ENCODE results near the gene GRK4. TPM values are rescaled to one million over a fixed set of nuclear protein-coding genes. Genes with fewer than 3 reads are reported as not detected.

Gene GRK4
- total RNA-seq, 1 donor from 2014 or later = 5.9 TPM

DNA sequence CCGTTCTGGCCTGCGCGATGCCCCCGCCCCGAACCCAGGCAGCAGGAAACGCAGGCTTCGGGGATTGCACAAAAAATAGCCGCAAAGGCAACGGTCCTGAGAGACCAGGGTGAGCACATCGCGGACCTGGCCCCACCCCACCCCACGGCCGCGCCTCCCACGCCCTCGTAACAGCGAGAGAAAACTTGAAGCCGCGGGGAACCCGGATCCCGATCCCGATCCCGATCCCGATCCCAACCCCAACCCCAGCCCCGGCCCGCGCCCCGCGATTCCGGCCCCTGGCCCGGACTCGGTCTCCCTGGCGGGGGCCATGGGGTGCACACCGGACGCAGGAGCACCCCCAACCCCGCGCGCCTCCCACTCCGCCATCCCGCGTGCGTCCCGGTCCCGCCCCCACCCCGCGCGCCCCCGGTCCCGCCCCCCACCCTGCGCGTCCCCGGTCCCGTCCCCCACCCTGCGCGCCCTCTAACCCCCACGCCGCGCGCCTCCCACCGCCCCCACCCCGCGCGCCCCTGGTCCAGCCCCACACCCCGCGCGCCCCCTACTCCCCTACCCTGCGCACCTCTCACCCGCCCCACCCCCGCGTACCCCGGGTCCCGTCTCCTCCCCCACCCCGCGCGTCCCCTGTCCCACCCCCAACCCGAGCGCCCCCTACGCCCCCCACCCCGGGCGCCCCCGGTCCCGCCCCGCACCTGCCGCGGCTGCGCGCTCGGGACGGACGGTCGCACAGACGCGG lies 29.1 kb upstream of the GRK4 start:
- no peak overlapping the region for H3K27ac Mint-ChIP-seq (ENCODE audit: unreplicated experiment)
- H3K36me3 Mint-ChIP-seq (ENCODE audit: low read depth, unreplicated experiment) = peaks cover 18% of the 10 kb centered on the region
- peak overlapping the region; percentile 79 for H3K4me3 Mint-ChIP-seq (ENCODE audit: unreplicated experiment)
- TF ChIP-seq, protein P1, sequence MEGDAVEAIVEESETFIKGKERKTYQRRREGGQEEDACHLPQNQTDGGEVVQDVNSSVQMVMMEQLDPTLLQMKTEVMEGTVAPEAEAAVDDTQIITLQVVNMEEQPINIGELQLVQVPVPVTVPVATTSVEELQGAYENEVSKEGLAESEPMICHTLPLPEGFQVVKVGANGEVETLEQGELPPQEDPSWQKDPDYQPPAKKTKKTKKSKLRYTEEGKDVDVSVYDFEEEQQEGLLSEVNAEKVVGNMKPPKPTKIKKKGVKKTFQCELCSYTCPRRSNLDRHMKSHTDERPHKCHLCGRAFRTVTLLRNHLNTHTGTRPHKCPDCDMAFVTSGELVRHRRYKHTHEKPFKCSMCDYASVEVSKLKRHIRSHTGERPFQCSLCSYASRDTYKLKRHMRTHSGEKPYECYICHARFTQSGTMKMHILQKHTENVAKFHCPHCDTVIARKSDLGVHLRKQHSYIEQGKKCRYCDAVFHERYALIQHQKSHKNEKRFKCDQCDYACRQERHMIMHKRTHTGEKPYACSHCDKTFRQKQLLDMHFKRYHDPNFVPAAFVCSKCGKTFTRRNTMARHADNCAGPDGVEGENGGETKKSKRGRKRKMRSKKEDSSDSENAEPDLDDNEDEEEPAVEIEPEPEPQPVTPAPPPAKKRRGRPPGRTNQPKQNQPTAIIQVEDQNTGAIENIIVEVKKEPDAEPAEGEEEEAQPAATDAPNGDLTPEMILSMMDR (IDR thresholded peaks at IDR 0.05; ENCODE audit: unreplicated experiment) = no peak
- DNase-seq (ENCODE audit: low spot score) = peak; percentile 48
- peaks cover 15% of the 10 kb centered on the region for H3K4me1 Mint-ChIP-seq (ENCODE audit: unreplicated experiment)
- H3K27me3 Mint-ChIP-seq (ENCODE audit: unreplicated experiment) = peaks cover 17% of the 10 kb centered on the region
- no peaks in the 10 kb centered on the region for H3K9me3 Mint-ChIP-seq (ENCODE audit: unreplicated experiment)

DNA sequence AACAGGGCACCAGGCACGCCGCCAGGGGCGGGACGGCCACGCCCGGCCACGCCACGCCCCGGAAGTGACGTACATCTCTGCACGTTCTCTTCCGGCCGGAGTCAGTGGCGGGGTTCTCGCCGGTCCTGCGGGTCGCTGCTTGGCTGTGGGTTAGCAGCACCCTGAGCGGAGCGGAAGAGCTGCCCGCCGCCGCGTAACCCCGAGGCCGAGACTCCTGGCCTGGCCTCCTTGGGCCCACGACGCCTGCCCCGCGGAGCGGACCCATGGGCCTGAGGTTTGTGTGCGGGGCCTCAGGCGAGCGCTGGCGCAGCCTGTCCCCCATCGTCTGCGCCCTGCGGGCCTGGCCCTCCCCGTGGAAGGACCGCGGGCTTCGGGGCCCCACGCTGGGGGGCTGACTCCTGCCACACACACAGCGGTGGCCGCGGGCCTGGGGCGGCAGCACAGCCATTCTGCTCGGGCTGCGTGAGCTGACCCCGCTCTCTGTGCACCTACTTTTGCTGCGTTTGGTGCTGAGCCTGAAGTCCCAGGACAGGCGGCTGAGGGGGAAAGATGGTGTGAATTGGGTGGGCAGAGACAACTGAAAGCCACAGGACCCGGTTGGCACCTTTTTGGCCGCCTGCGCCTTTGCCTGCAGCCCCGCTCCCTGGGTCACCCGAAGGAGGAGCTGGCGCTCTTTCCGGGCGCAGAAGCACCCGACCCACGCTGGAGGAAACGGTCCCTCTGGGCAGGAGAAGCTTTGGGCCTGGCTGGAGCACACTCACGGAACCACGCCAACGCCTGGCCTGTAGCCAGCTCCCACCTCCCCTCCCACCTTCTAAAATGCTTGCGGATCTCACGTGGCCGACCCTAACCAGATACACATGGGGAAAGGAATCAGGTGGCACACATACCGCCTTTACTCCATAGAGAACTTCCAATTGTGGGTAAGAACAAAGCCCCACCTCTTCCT lies 28.3 kb upstream of the GRK4 start:
- peaks cover 19% of the 10 kb centered on the region for H3K36me3 Mint-ChIP-seq (ENCODE audit: low read depth, unreplicated experiment)
- peaks cover 15% of the 10 kb centered on the region for H3K27me3 Mint-ChIP-seq (ENCODE audit: unreplicated experiment)
- peak; percentile 93 for DNase-seq (ENCODE audit: low spot score)
- TF ChIP-seq, protein P1 (IDR thresholded peaks at IDR 0.05; ENCODE audit: unreplicated experiment) = no peak
- peak overlapping the region; percentile 77 for H3K27ac Mint-ChIP-seq (ENCODE audit: unreplicated experiment)
- H3K4me3 Mint-ChIP-seq (ENCODE audit: unreplicated experiment) = peak overlapping the region; percentile 92
- H3K9me3 Mint-ChIP-seq (ENCODE audit: unreplicated experiment) = no peaks in the 10 kb centered on the region
- H3K4me1 Mint-ChIP-seq (ENCODE audit: unreplicated experiment) = peaks cover 15% of the 10 kb centered on the region

DNA sequence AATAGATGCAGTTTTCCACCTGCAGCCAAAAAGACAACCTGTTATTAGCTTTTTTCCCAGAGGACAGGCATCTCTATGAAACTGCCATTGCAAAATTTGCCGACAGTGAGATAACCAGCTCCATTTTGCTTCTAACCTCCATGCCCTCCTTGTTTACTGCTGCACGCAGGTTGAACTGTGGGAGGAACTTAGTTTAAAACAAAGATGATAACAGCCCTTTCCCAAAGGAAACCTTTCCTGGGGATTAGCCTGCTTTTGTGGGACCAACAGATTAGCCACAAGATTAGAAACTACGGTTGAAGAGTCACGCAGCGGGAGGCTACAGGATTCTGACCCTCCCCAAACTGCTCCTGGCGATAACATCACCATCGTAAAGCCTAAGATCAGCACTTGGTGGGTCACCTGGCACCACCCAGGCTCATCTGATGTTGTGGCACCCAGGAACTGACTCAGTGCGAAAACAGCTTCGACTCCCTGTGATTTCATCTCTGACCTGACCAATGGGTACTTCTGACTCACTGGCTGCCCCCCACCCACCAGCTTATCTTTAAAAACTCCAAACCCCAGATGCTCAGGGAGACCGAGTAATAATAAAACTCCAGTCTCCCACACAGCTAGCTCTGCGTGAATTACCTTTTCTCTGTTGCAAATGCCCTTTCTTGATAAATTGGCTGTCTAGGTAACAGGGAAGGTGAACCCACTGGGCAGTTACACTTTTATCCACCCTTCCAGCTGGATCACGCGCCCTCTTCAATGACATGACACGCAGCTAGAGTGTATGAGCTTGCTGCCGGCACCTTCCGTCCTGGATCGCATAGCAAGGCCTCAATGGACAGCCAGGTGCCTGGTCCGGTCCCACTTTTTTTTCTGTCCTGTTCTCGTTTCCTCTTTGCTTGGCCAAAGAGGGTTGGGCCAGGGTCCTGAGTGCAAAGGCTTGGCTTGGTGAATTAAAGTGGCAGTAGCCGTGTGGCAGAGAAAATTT lies 27.3 kb upstream of the GRK4 start:
- DNase-seq (ENCODE audit: low spot score) = no peak
- Mint-ChIP-seq H3K4me3 (ENCODE audit: unreplicated experiment) (peak overlapping the region; percentile 92), H3K9me3 (ENCODE audit: unreplicated experiment) (no peaks in the 10 kb centered on the region), H3K27me3 (ENCODE audit: unreplicated experiment) (peaks cover 13% of the 10 kb centered on the region), H3K36me3 (ENCODE audit: low read depth, unreplicated experiment) (peaks cover 24% of the 10 kb centered on the region), H3K27ac (ENCODE audit: unreplicated experiment) (peak overlapping the region; percentile 77), H3K4me1 (ENCODE audit: unreplicated experiment) (peaks cover 15% of the 10 kb centered on the region)
- TF ChIP-seq, protein P1 (IDR thresholded peaks at IDR 0.05; ENCODE audit: unreplicated experiment) = no peak

DNA sequence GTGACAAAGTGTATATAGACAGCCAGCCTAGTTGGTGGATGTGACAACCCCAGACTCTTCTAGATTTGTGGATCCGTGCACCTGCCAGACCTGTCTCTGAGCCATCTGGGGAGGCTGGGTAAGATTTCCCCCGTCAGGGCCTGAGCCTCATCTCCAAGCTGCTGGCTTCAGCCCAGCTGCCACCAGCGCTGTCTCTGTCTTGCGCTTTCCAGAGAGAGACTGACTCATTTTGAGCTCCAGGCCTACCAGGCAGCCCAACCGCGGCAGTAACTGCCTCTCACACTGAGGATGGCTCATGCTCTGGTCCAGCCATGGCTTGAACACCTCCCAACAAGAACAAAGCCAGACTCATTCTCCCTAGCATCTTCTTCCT lies 26.6 kb upstream of the GRK4 start:
- H3K4me3 Mint-ChIP-seq (ENCODE audit: unreplicated experiment) = no peak overlapping the region
- peaks cover 9% of the 10 kb centered on the region for H3K27me3 Mint-ChIP-seq (ENCODE audit: unreplicated experiment)
- peaks cover 24% of the 10 kb centered on the region for H3K36me3 Mint-ChIP-seq (ENCODE audit: low read depth, unreplicated experiment)
- no peaks in the 10 kb centered on the region for H3K9me3 Mint-ChIP-seq (ENCODE audit: unreplicated experiment)
- no peak overlapping the region for H3K27ac Mint-ChIP-seq (ENCODE audit: unreplicated experiment)
- TF ChIP-seq, protein P1 (IDR thresholded peaks at IDR 0.05; ENCODE audit: unreplicated experiment) = no peak
- H3K4me1 Mint-ChIP-seq (ENCODE audit: unreplicated experiment) = peaks cover 12% of the 10 kb centered on the region
- DNase-seq (ENCODE audit: low spot score) = no peak
